Endothelial cell of umbilical vein (primary cell): ENCODE measurements around the gene PAX8. TPM values are rescaled to one million over a fixed set of nuclear protein-coding genes. Genes with fewer than 3 reads are reported as not detected.

ENCODE experiments used
- BruUV-seq: library from RNA; stranded (reverse); fragments of 400-500 nt; replicated peaks from 2 replicates; lab custom pipeline; 2021; lab: Mats Ljungman, UMichigan
- CTCF ChIA-PET: fragments of 300-600, 350-600 bp; sonication (Branson Sonifier 250); formaldehyde crosslinking; loops from one replicate; lab custom pipeline; 2021; ENCODE audit warnings: antibody characterized with exemption, inconsistent platforms; lab: Charles Lee
- POLR2A ChIA-PET: fragments of 300-600, 350-600 bp; sonication (Branson Sonifier 250); formaldehyde crosslinking; loops from one replicate; lab custom pipeline; 2021; ENCODE audit warnings: antibody characterized with exemption, inconsistent platforms; lab: Charles Lee
- DNase-seq: peaks from one replicate; pipeline ENCODE4 v3.0.0-alpha.2; 2011; ENCODE audit warnings: low read depth, low spot score
- FAIRE-seq: peaks from 2 replicates; lab custom pipeline; 2011; peaks lifted over from hg19 to GRCh38; lab: Jason Lieb, UNC
- H2AFZ ChIP-seq: 2 replicates; pipeline ENCODE4 v1.6.0; 2012; ENCODE audit warnings: low read depth, low read length, control low read depth, inconsistent platforms
- H3K27ac ChIP-seq: 2 replicates; pipeline ENCODE4 v1.5.1; 2011; ENCODE audit warnings: low read depth, mild to moderate bottlenecking, control low read depth, low read length, moderate library complexity; ENCODE audit not compliant: insufficient read depth
- H3K27me3 ChIP-seq, 2 experiments: 2 replicates each; pipeline versions ENCODE4 v1.6.0 to v1.6.1; 2011; ENCODE audit warnings: low read length in 2 of 2, mixed read lengths in 1 of 2; ENCODE audit not compliant: control insufficient read depth in 2 of 2, insufficient read depth in 2 of 2
- H3K36me3 ChIP-seq, 2 experiments: 2 replicates in 1 of 2; 3 replicates in 1 of 2; pipeline ENCODE4 v1.5.1; 2011; ENCODE audit warnings: low read length in 2 of 2, mild to moderate bottlenecking in 1 of 2, moderate library complexity in 1 of 2; ENCODE audit not compliant: control insufficient read depth in 2 of 2, insufficient read depth in 2 of 2; ENCODE audit errors: extremely low read depth in 1 of 2
- H3K4me1 ChIP-seq: 3 replicates; pipeline ENCODE4 v1.5.1; 2011; ENCODE audit warnings: mild to moderate bottlenecking, low read length; ENCODE audit not compliant: control insufficient read depth, insufficient read depth; ENCODE audit errors: extremely low read depth
- H3K4me2 ChIP-seq: 2 replicates; pipeline ENCODE4 v1.6.1; 2011; ENCODE audit warnings: low read length, control low read depth, mixed read lengths; ENCODE audit not compliant: insufficient read depth
- H3K4me3 ChIP-seq, 3 experiments: fragments of 200-600 bp in 1 of 3; sonication (generic), shearing (Covaris generic) in 1 of 3; replicated peaks in 1 of 3; 2 replicates each; pipeline ENCODE4 v1.5.1; 2011 to 2016; ENCODE audit warnings: control low read depth in 3 of 3, low read length in 3 of 3, mild to moderate bottlenecking in 2 of 3, inconsistent platforms in 1 of 3, low read depth in 1 of 3, moderate library complexity in 1 of 3; ENCODE audit not compliant: insufficient read depth in 1 of 3
- H3K79me2 ChIP-seq: 2 replicates; pipeline ENCODE4 v1.6.0; 2012; ENCODE audit warnings: low read length, inconsistent platforms; ENCODE audit not compliant: control insufficient read depth, insufficient read depth
- H3K9ac ChIP-seq: replicated peaks from 2 replicates; pipeline ENCODE3; 2011; ENCODE audit warnings: low read length, control low read depth; ENCODE audit not compliant: insufficient read depth; ENCODE audit errors: extremely low read depth
- H3K9me1 ChIP-seq: replicated peaks from 3 replicates; pipeline ENCODE4 v1.6.0; 2011; ENCODE audit warnings: mild to moderate bottlenecking, low read length; ENCODE audit not compliant: control insufficient read depth, insufficient read depth; ENCODE audit errors: extremely low read depth
- H3K9me3 ChIP-seq: replicated peaks from 2 replicates; pipeline ENCODE4 v1.5.1; 2012; ENCODE audit warnings: low read length, inconsistent platforms; ENCODE audit not compliant: control insufficient read depth, insufficient read depth
- H4K20me1 ChIP-seq: replicated peaks from 2 replicates; pipeline ENCODE3; 2011; ENCODE audit warnings: mild to moderate bottlenecking, low read length; ENCODE audit not compliant: control insufficient read depth, insufficient read depth; ENCODE audit errors: extremely low read depth
- CTCF ChIP-seq, 2 donors: IDR thresholded peaks; 1 replicate in 1 of 2; 2 replicates in 1 of 2; pipeline ENCODE4 v1.5.1; 2011; ENCODE audit warnings: low read length in 2 of 2, mild to moderate bottlenecking in 2 of 2, moderate library complexity in 2 of 2, control low read depth in 1 of 2, inconsistent platforms in 1 of 2, low read depth in 1 of 2; ENCODE audit not compliant: insufficient read depth in 1 of 2; ENCODE audit errors: extremely low read depth in 1 of 2
- EZH2 ChIP-seq: IDR thresholded peaks from 2 replicates; pipeline ENCODE4 v1.6.1; 2012; ENCODE audit warnings: borderline replicate concordance, low read depth, mild to moderate bottlenecking, moderate library complexity, low read length, inconsistent platforms; ENCODE audit not compliant: severe bottlenecking
- FOS ChIP-seq: IDR thresholded peaks from 2 replicates; pipeline ENCODE4 v1.6.1; 2011; ENCODE audit warnings: mild to moderate bottlenecking, low read length, moderate library complexity, borderline replicate concordance; ENCODE audit not compliant: insufficient read depth
- GATA2 ChIP-seq: IDR thresholded peaks from 2 replicates; pipeline ENCODE4 v1.7.0; 2011; ENCODE audit warnings: low read depth, mild to moderate bottlenecking, moderate library complexity, mixed read lengths, low read length; ENCODE audit not compliant: insufficient read length, insufficient read depth
- JUN ChIP-seq: IDR thresholded peaks from 2 replicates; pipeline ENCODE4 v1.6.1; 2011; ENCODE audit warnings: borderline replicate concordance, low read depth; ENCODE audit not compliant: insufficient read length, insufficient read depth
- MAX ChIP-seq: IDR thresholded peaks from 2 replicates; pipeline ENCODE4 v1.6.1; 2011; ENCODE audit not compliant: insufficient read depth, insufficient read length
- MYC ChIP-seq: IDR thresholded peaks from one replicate; pipeline ENCODE4 v1.6.1; 2011; ENCODE audit warnings: mild to moderate bottlenecking, low read depth, low read length
- POLR2A ChIP-seq: IDR thresholded peaks from 2 replicates; pipeline ENCODE4 v1.6.1; 2012; ENCODE audit warnings: low read depth, mild to moderate bottlenecking, control low read depth, low read length
- POLR2AphosphoS5 ChIP-seq: IDR thresholded peaks from 2 replicates; pipeline ENCODE4 v1.6.1; 2012; ENCODE audit warnings: low read depth, mild to moderate bottlenecking, control low read depth, low read length, moderate library complexity; ENCODE audit not compliant: insufficient read depth
- dilution Hi-C: fragments of 300-500 bp; cut with MboI; formaldehyde crosslinking; loops from one replicate; pipeline ENCODE4 v1.15.0; 2019; ENCODE audit warnings: low sequenced_read_pairs; ENCODE audit not compliant: extremely low pct_ligation_motif_present
- intact Hi-C: fragments of 100-400 bp; cut with micrococcal nuclease; formaldehyde crosslinking; loops from one replicate; pipeline ENCODE4 v1.10.0; 2022
- polyA plus RNA-seq, 4 experiments: library from polyadenylated mRNA; depleted of rRNA in 3 of 4; stranded (reverse) in 3 of 4; unstranded in 1 of 4; fragments of >200 nt; gene quantifications; 2 replicates each; pipeline versions ENCODE4 v1.2.1 to v1.2.3, GENCODE V29; 2011 to 2012; ENCODE audit warnings: missing spikeins in 1 of 4
- total RNA-seq: library from RNA; stranded (reverse); gene quantifications from 2 replicates; pipeline ENCODE4 v1.2.3, GENCODE V29; 2021

The PAX8 gene
- total and polyA plus RNA-seq, 2 donors (not counting 3 experiments of a cell fraction or from before 2014, with no cell fraction given) = 0.22 to 0.62 TPM

- BruUV-seq = no TSS peak
- dilution Hi-C loops = no loop called here
- FAIRE-seq = no peak
- Histone ChIP-seq H3K36me3 (no peaks in the 10 kb centered on the region), H2AFZ (no peak overlapping the region), H3K9me1 (no peaks in the 10 kb centered on the region), H3K27me3 (peaks cover 0 to 5% of the 10 kb centered on the region in 2 experiments), H3K79me2 (no peaks in the 10 kb centered on the region), H3K9me3 (no peaks in the 10 kb centered on the region), H3K27ac (no peak overlapping the region), H3K4me2 (no peak overlapping the region), H3K4me3 (no peak overlapping the region), H4K20me1 (no peaks in the 10 kb centered on the region), H3K9ac (no peak overlapping the region), H3K4me1 (no peaks in the 10 kb centered on the region)
- TF ChIP-seq POLR2A = no peak
- no peak for TF ChIP-seq CTCF (IDR thresholded peaks at IDR 0.05; ENCODE audit: extremely low read depth in 1 of 2, insufficient read depth in 1 of 2, low read depth in 1 of 2, low read length in 2 of 2)
- ChIA-PET POLR2A (no interaction called here), CTCF (interaction anchor here (2.0 kb wide), 1 partner anchor 19 kb away, joined by 5 read pairs; no protein-coding TSS in a partner anchor)
- DNase-seq = no peak
- intact Hi-C loops = no loop called here
Observed at GRCh38 chr2:113225263-113226259, 53.2 kb downstream of the PAX8 start.

GRCh38 chr2:113224647-113225236, 54.0 kb downstream of the PAX8 start:
- Histone ChIP-seq H3K36me3 (no peaks in the 10 kb centered on the region), H2AFZ (no peak overlapping the region), H3K9me3 (no peaks in the 10 kb centered on the region), H3K79me2 (no peaks in the 10 kb centered on the region), H3K4me3 (no peak overlapping the region), H3K4me1 (no peaks in the 10 kb centered on the region), H3K27ac (no peak overlapping the region), H4K20me1 (no peaks in the 10 kb centered on the region), H3K4me2 (no peak overlapping the region), H3K9me1 (no peaks in the 10 kb centered on the region), H3K27me3 (peaks cover 0 to 5% of the 10 kb centered on the region in 2 experiments), H3K9ac (no peak overlapping the region)
- BruUV-seq = no TSS peak
- intact Hi-C loops (no loop called here), dilution Hi-C loops (no loop called here)
- FAIRE-seq = no peak
- ChIA-PET POLR2A (no interaction called here), CTCF (no interaction called here)
- no peak for DNase-seq
- no peak for TF ChIP-seq MYC
- no peak for TF ChIP-seq MAX
- no peak for TF ChIP-seq GATA2
- no peak for TF ChIP-seq JUN
- no peak for TF ChIP-seq POLR2AphosphoS5
- TF ChIP-seq FOS = no peak
- TF ChIP-seq CTCF (IDR thresholded peaks at IDR 0.05; ENCODE audit: extremely low read depth in 1 of 2, insufficient read depth in 1 of 2, low read depth in 1 of 2, low read length in 2 of 2) = no peak
- TF ChIP-seq EZH2 = no peak
- TF ChIP-seq POLR2A = no peak
